Stomach (tissue), 4 donors: Measurements from ENCODE around the gene UBE2D4.

Experiments used
- EP300 ChIP-seq: sonication (generic); formaldehyde crosslinking; IDR thresholded peaks from one replicate; pipeline ENCODE4 v1.6.1; 2017; ENCODE audit warnings: antibody characterized with exemption
- POLR2A ChIP-seq, 4 donors: fragments of 450-650 bp; IDR thresholded peaks; one replicate each; pipeline ENCODE4 v1.6.1; 2016; ENCODE audit warnings: antibody characterized with exemption in 4 of 4, control low read depth in 2 of 4, mild to moderate bottlenecking in 1 of 4, moderate library complexity in 1 of 4
- POLR2AphosphoS5 ChIP-seq, 3 donors: sonication (generic); formaldehyde crosslinking; IDR thresholded peaks; one replicate each; pipeline ENCODE4 v1.6.1; 2016; ENCODE audit warnings: antibody characterized with exemption in 3 of 3
- TF ChIP-seq, protein P1 (sequence below), 7 experiments: fragments of 450-650 bp in 4 of 7; fragments of 200-600 bp in 3 of 7; sonication (generic) in 3 of 7; IDR thresholded peaks; one replicate each; pipeline ENCODE4 v1.5.1; 2016 to 2019; ENCODE audit warnings: antibody characterized with exemption in 7 of 7, control low read depth in 2 of 7, mild to moderate bottlenecking in 1 of 7

DNA sequence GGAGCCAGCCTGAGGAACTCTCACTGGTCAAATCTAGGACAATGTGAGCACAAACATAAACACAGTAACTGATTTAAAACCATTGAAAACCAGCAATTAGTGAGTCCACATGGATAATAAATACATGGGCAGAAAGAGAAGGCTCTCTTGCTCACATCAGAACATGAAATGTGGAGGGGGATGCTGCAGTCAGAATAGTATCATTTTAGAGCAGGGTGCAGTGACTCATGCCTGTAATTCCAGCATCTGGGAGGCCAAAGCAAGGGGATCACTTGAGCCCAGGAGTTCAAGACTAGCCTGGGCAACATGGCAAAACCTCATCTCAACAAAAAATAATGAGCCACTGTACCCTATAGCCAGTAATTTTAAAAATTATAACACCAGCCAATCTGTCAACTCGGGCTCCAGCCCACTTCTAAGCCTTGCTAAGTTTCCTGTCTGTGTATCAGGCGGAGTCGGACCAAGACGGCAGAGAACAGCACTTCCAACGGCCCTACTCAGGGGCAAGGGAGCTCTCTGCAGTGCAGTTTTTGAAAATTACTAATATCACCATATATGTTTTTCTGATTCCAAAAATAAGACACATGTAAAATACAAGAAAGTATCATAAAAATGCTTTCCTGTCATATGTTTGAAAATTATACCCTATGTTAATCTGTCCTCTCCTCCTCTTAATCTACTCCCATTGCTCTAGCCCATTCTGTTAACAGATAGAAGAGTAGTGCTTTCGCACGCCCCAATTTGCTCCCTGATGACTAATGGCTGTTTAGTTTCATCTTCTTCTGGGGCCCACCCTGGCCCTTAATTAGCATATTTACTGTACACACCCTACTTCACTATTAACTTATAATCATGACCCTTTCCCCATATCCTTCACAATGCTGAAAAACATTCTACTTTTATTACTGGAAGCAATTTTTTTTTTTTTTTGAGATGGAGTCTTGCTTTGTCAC is 37.0 kb upstream of the UBE2D4 start:
- TF ChIP-seq EP300: no peak
- no peak for TF ChIP-seq POLR2A (IDR thresholded peaks at IDR 0.05)
- TF ChIP-seq, protein P1, sequence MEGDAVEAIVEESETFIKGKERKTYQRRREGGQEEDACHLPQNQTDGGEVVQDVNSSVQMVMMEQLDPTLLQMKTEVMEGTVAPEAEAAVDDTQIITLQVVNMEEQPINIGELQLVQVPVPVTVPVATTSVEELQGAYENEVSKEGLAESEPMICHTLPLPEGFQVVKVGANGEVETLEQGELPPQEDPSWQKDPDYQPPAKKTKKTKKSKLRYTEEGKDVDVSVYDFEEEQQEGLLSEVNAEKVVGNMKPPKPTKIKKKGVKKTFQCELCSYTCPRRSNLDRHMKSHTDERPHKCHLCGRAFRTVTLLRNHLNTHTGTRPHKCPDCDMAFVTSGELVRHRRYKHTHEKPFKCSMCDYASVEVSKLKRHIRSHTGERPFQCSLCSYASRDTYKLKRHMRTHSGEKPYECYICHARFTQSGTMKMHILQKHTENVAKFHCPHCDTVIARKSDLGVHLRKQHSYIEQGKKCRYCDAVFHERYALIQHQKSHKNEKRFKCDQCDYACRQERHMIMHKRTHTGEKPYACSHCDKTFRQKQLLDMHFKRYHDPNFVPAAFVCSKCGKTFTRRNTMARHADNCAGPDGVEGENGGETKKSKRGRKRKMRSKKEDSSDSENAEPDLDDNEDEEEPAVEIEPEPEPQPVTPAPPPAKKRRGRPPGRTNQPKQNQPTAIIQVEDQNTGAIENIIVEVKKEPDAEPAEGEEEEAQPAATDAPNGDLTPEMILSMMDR (IDR thresholded peaks at IDR 0.05): no peak
- no peak for TF ChIP-seq POLR2AphosphoS5 (IDR thresholded peaks at IDR 0.05)
